ENCODE measurements around the gene AHSA1. TPM values are rescaled to one million over a fixed set of nuclear protein-coding genes. Genes with fewer than 3 reads are reported as not detected.

AHSA1 gene
- total and polyA plus RNA-seq, 12 donors: 91.4 to 386 (median 163) TPM

- H3K9me3 ChIP-seq (replicated peaks in 1 of 3): no peaks in the 10 kb centered on the region
These were observed 41.1 kb upstream of the AHSA1 start for GRCh38 chr14:77416836-77417235.

GRCh38 chr14:77421201-77421600, 36.7 kb upstream of the AHSA1 start:
- H3K36me3 ChIP-seq (replicated peaks in 1 of 2): peaks cover 0 to 27% of the 10 kb centered on the region in 2 donors
- H3K4me3 ChIP-seq: no peak overlapping the region
- WGBS, 4 donors: 47 to 93% (median 78%) methylated on average over 2 of the region's 2 CpGs
- no peak overlapping the region for H3K27ac ChIP-seq
- no peak for DNase-seq
- no peaks in the 10 kb centered on the region for H3K27me3 ChIP-seq
- no peaks in the 10 kb centered on the region for H3K9me3 ChIP-seq (replicated peaks in 1 of 3)
- TF ChIP-seq CTCF (IDR thresholded peaks at IDR 0.05) (no peak), POLR2A (IDR thresholded peaks at IDR 0.05) (no peak)
- H3K4me1 ChIP-seq (replicated peaks in 1 of 2): no peaks in the 10 kb centered on the region
- intact Hi-C loops (cut with DNase I): no loop called here

More at GRCh38 chr14:77416836-77417235, 41.1 kb upstream of the AHSA1 start:
- H3K4me1 ChIP-seq (replicated peaks in 1 of 2): no peaks in the 10 kb centered on the region
- 83 to 90% (median 87%) methylated on average over 8 of the region's 8 CpGs for WGBS, 4 donors
- TF ChIP-seq POLR2A (IDR thresholded peaks at IDR 0.05) (no peak), CTCF (IDR thresholded peaks at IDR 0.05) (no peak)
- H3K36me3 ChIP-seq (replicated peaks in 1 of 2): no peaks in the 10 kb centered on the region
- DNase-seq: no peak
- H3K27me3 ChIP-seq: no peaks in the 10 kb centered on the region
- H3K27ac ChIP-seq: no peak overlapping the region
- intact Hi-C loops (cut with DNase I): no loop called here
- no peak overlapping the region for H3K4me3 ChIP-seq

GRCh38 chr14:77423423-77423822, 34.5 kb upstream of the AHSA1 start, which contains the start of gene NOXRED1:
Gene NOXRED1 (minus strand): TSS chr14:77423523. CDS start chr14:77422889, 634 bp downstream.
- Histone ChIP-seq H3K27ac (no peak within 1 kb of the TSS), H3K9me3 (replicated peaks in 1 of 3) (no peaks in the 10 kb centered on the region), H3K4me3 (no peak within 1 kb of the TSS), H3K4me1 (replicated peaks in 1 of 2) (no peaks in the 10 kb centered on the region), H3K27me3 (no peaks in the 10 kb centered on the region), H3K36me3 (replicated peaks in 1 of 2) (peaks cover 0 to 49% of the 10 kb centered on the region in 2 donors)
- no peak for DNase-seq
- TF ChIP-seq CTCF (IDR thresholded peaks at IDR 0.05) (no peak), POLR2A (IDR thresholded peaks at IDR 0.05) (no peak)
- 94 to 100% (median 98%) methylated on average over 1 of the region's 1 CpG for WGBS, 4 donors
- intact Hi-C loops (cut with DNase I): no loop called here

- Histone ChIP-seq H3K27me3 (no peaks in the 10 kb centered on the region), H3K27ac (no peak overlapping the region), H3K36me3 (replicated peaks in 1 of 2) (peaks cover 0 to 63% of the 10 kb centered on the region in 2 donors), H3K4me3 (no peak overlapping the region), H3K9me3 (replicated peaks in 1 of 3) (no peaks in the 10 kb centered on the region), H3K4me1 (replicated peaks in 1 of 2) (no peaks in the 10 kb centered on the region)
- TF ChIP-seq CTCF (IDR thresholded peaks at IDR 0.05): no peak
- no peak for TF ChIP-seq POLR2A (IDR thresholded peaks at IDR 0.05)
- intact Hi-C loops (cut with DNase I): no loop called here
- no peak for DNase-seq
- 94 to 98% (median 95%) methylated on average over 3 of the region's 3 CpGs for WGBS, 4 donors
These were observed 33.0 kb upstream of the AHSA1 start for GRCh38 chr14:77424862-77425261.
